Natural killer cell (primary cell): ENCODE results near the gene SH2D7. TPM values are rescaled to one million over a fixed set of nuclear protein-coding genes. Genes with fewer than 3 reads are reported as not detected.

Experiments
- ATAC-seq, 3 donors: fragments of 150-1000 bp in 2 of 3; fragments of 200-7000 bp in 1 of 3; cut with Tn5 transposase; 1 replicate in 1 of 3; 2 replicates in 2 of 3; pipeline ENCODE4 v1.10.0; 2021; ENCODE audit warnings: mild to moderate bottlenecking in 2 of 3, moderate library complexity in 2 of 3
- DNase-seq, 2 donors: peaks; one replicate each; pipeline versions ENCODE4 v3.0.0 to v3.0.0-alpha.2; 2013 to 2021; ENCODE audit warnings: mixed read lengths in 1 of 2
- H3K27ac ChIP-seq: one replicate; pipeline ENCODE4 v1.5.1; 2013; ENCODE audit warnings: mild to moderate bottlenecking, low read length
- H3K27me3 ChIP-seq: one replicate; pipeline ENCODE4 v1.6.1; 2013; ENCODE audit warnings: low read length; ENCODE audit not compliant: control insufficient read depth, insufficient read depth
- H3K36me3 ChIP-seq: one replicate; pipeline ENCODE4 v1.6.1; 2013; ENCODE audit warnings: low read length; ENCODE audit not compliant: control insufficient read depth, insufficient read depth
- H3K4me1 ChIP-seq: one replicate; pipeline ENCODE4 v1.6.1; 2013; ENCODE audit warnings: low read length; ENCODE audit not compliant: control insufficient read depth, insufficient read depth
- H3K4me3 ChIP-seq: one replicate; pipeline ENCODE4 v1.5.1; 2013; ENCODE audit warnings: low read length
- H3K9me3 ChIP-seq: one replicate; pipeline ENCODE4 v1.6.1; 2013; ENCODE audit warnings: low read length; ENCODE audit not compliant: control insufficient read depth, insufficient read depth
- H3K27ac Mint-ChIP-seq, 2 donors: one replicate each; pipeline ENCODE4 v1.8.0; 2022; ENCODE audit warnings: mild to moderate bottlenecking in 2 of 2, mixed read lengths in 2 of 2, moderate library complexity in 1 of 2
- H3K27me3 Mint-ChIP-seq, 2 donors: one replicate each; pipeline ENCODE4 v1.8.0; 2022; ENCODE audit warnings: low read depth in 2 of 2, mixed read lengths in 2 of 2
- H3K36me3 Mint-ChIP-seq: one replicate; pipeline ENCODE4 v1.8.0; 2022; ENCODE audit warnings: mixed read lengths
- H3K4me1 Mint-ChIP-seq, 2 donors: one replicate each; pipeline ENCODE4 v1.8.0; 2022; ENCODE audit warnings: mixed read lengths in 2 of 2
- H3K4me3 Mint-ChIP-seq: one replicate; pipeline ENCODE4 v1.8.0; 2022; ENCODE audit warnings: mild to moderate bottlenecking, moderate library complexity, mixed read lengths
- H3K9me3 Mint-ChIP-seq, 2 donors: one replicate each; pipeline ENCODE4 v1.8.0; 2022; ENCODE audit warnings: mixed read lengths in 2 of 2
- CTCF ChIP-seq: fragments of 200-600 bp; IDR thresholded peaks from one replicate; pipeline ENCODE4 v1.8.0; 2022; ENCODE audit warnings: antibody characterized with exemption
- WGBS: methylation state at CpG from one replicate; pipeline ENCODE4 v1.1.7; 2013; ENCODE audit warnings: missing lambda C conversion rate; ENCODE audit not compliant: insufficient coverage; 5-methylcytosine and 5-hydroxymethylcytosine counted together
- intact Hi-C: fragments of 100-400 bp; cut with micrococcal nuclease; formaldehyde crosslinking; loops from one replicate; pipeline ENCODE4 v1.14.2; 2022
- total RNA-seq, 4 donors: library from RNA; stranded (reverse); fragments of 120-200 nt in 1 of 4; gene quantifications; one replicate each; pipeline versions ENCODE4 v1.2.3 to v1.2.4, GENCODE V29; 2013 to 2022

The SH2D7 gene
- total RNA-seq, 3 donors from 2014 or later (not counting 1 experiment from before 2014, with no cell fraction given), result not detected

- Mint-ChIP-seq H3K27me3 (no peaks in the 10 kb centered on the region), H3K9me3 (no peaks in the 10 kb centered on the region), H3K27ac (peak overlapping the region; percentile 96 to 98), H3K4me3 (peak overlapping the region; percentile 86), H3K36me3 (peaks cover 6% of the 10 kb centered on the region), H3K4me1 (peaks cover 78 to 79% of the 10 kb centered on the region in 2 donors)
- peak; percentile 51 to 74 for DNase-seq
- peaks cover 69% of the 10 kb centered on the region for H3K4me1 ChIP-seq
- peaks cover 12% of the 10 kb centered on the region for H3K36me3 ChIP-seq
- intact Hi-C loops, result loop anchor here (1.0 kb wide), 2 partner anchors 15 to 18 kb away; no protein-coding TSS in a partner anchor
- ATAC-seq, result peak; percentile 50 to 77 (median 67)
- H3K9me3 ChIP-seq, result no peaks in the 10 kb centered on the region
- no peak for TF ChIP-seq CTCF
- peak overlapping the region; percentile 63 for H3K27ac ChIP-seq
- 11% methylated on average over 7 of the region's 7 CpGs for WGBS
- no peaks in the 10 kb centered on the region for H3K27me3 ChIP-seq
- H3K4me3 ChIP-seq, result no peak overlapping the region
Observed at GRCh38 chr15:78049691-78050440, 42.5 kb upstream of the SH2D7 start.

GRCh38 chr15:78050441-78050809 is 41.9 kb upstream of the SH2D7 start:
- peaks cover 78 to 79% of the 10 kb centered on the region in 2 donors for H3K4me1 Mint-ChIP-seq
- H3K9me3 ChIP-seq, result no peaks in the 10 kb centered on the region
- no peak overlapping the region for H3K4me3 ChIP-seq
- DNase-seq, result peak in 1 of 2 donors; percentile 76
- peak; percentile 37 to 71 (median 71) for ATAC-seq
- peaks cover 73% of the 10 kb centered on the region for H3K4me1 ChIP-seq
- no peak for TF ChIP-seq CTCF
- H3K36me3 ChIP-seq, result peaks cover 12% of the 10 kb centered on the region
- WGBS, result 0% methylated on average over 1 of the region's 1 CpG
- peak overlapping the region; percentile 96 to 98 for H3K27ac Mint-ChIP-seq
- no peaks in the 10 kb centered on the region for H3K27me3 ChIP-seq
- H3K36me3 Mint-ChIP-seq, result peaks cover 6% of the 10 kb centered on the region
- H3K9me3 Mint-ChIP-seq, result no peaks in the 10 kb centered on the region
- H3K27ac ChIP-seq, result peak overlapping the region; percentile 63
- peak overlapping the region; percentile 86 for H3K4me3 Mint-ChIP-seq
- no peaks in the 10 kb centered on the region for H3K27me3 Mint-ChIP-seq
- intact Hi-C loops, result loop anchor here (1.0 kb wide), 2 partner anchors 15 to 18 kb away; no protein-coding TSS in a partner anchor

- Mint-ChIP-seq H3K4me3 (peak overlapping the region; percentile 86), H3K36me3 (peaks cover 6% of the 10 kb centered on the region), H3K4me1 (peaks cover 80 to 82% of the 10 kb centered on the region in 2 donors), H3K9me3 (no peaks in the 10 kb centered on the region), H3K27ac (peak overlapping the region; percentile 96 to 98), H3K27me3 (no peaks in the 10 kb centered on the region)
- DNase-seq (peak; percentile 17 to 52), ATAC-seq (peak in 1 of 3 donors; percentile 14)
- no peak for TF ChIP-seq CTCF
- 85% methylated on average over 1 of the region's 1 CpG for WGBS
- no peaks in the 10 kb centered on the region for H3K9me3 ChIP-seq
- H3K27ac ChIP-seq, result peak overlapping the region; percentile 63
- H3K4me1 ChIP-seq, result peaks cover 76% of the 10 kb centered on the region
- H3K4me3 ChIP-seq, result no peak overlapping the region
- H3K36me3 ChIP-seq, result peaks cover 12% of the 10 kb centered on the region
- intact Hi-C loops, result loop anchor here (1.0 kb wide), 2 partner anchors 16 to 17 kb away; no protein-coding TSS in a partner anchor
- H3K27me3 ChIP-seq, result no peaks in the 10 kb centered on the region
Observed at GRCh38 chr15:78050826-78051225, 41.5 kb upstream of the SH2D7 start.
